Fibroblast of lung (primary cell): ENCODE results near the gene ANKUB1. TPM values are rescaled to one million over a fixed set of nuclear protein-coding genes. Genes with fewer than 3 reads are reported as not detected.
"Not testable (repeated sequence)": the region's sequence is repeated elsewhere in the genome, so short reads cannot be mapped to it uniquely, and the experiment has no call there.

ENCODE experiments used
- DNase-seq, 2 donors: peaks; one replicate each; pipeline versions ENCODE4 v3.0.0 to v3.0.0-alpha.2; 2010; ENCODE audit warnings: low read depth in 2 of 2
- H2AFZ ChIP-seq: 2 replicates; pipeline ENCODE4 v1.5.1; 2012; ENCODE audit warnings: low read length, control low read depth, inconsistent platforms
- H3K27ac ChIP-seq: 2 replicates; pipeline ENCODE4 v1.5.1; 2011; ENCODE audit warnings: low read length, control low read depth; ENCODE audit not compliant: insufficient read depth
- H3K27me3 ChIP-seq: 2 replicates; pipeline ENCODE4 v1.5.1; 2011; ENCODE audit warnings: mild to moderate bottlenecking, low read length; ENCODE audit not compliant: control insufficient read depth, insufficient read depth
- H3K36me3 ChIP-seq: 2 replicates; pipeline ENCODE4 v1.5.1; 2011; ENCODE audit warnings: low read length; ENCODE audit not compliant: control insufficient read depth, insufficient read depth
- H3K4me1 ChIP-seq: 2 replicates; pipeline ENCODE4 v1.5.1; 2011; ENCODE audit warnings: low read length; ENCODE audit not compliant: control insufficient read depth, insufficient read depth; ENCODE audit errors: extremely low read depth
- H3K4me2 ChIP-seq: 2 replicates; pipeline ENCODE4 v1.5.1; 2011; ENCODE audit warnings: low read length, control low read depth; ENCODE audit not compliant: insufficient read depth; ENCODE audit errors: extremely low read depth
- H3K4me3 ChIP-seq, 4 experiments: fragments of 200-600 bp in 1 of 4; sonication (generic) in 1 of 4; replicated peaks in 1 of 4; 2 replicates each; pipeline ENCODE4 v1.5.1; 2011 to 2016; ENCODE audit warnings: low read length in 4 of 4, low read depth in 3 of 4, mild to moderate bottlenecking in 3 of 4, control low read depth in 2 of 4, inconsistent platforms in 1 of 4, mixed read lengths in 1 of 4; ENCODE audit not compliant: insufficient read depth in 1 of 4; ENCODE audit errors: control extremely low read depth in 1 of 4
- H3K79me2 ChIP-seq: 2 replicates; pipeline ENCODE4 v1.5.1; 2012; ENCODE audit warnings: mild to moderate bottlenecking, low read length, inconsistent platforms; ENCODE audit not compliant: control insufficient read depth, insufficient read depth
- H3K9ac ChIP-seq: 2 replicates; pipeline ENCODE4 v1.5.1; 2011; ENCODE audit warnings: mild to moderate bottlenecking, low read length, control low read depth; ENCODE audit not compliant: insufficient read depth
- H3K9me3 ChIP-seq: 2 replicates; pipeline ENCODE4 v1.5.1; 2012; ENCODE audit warnings: low read depth, low read length; ENCODE audit not compliant: control insufficient read depth, insufficient read depth
- H4K20me1 ChIP-seq: 2 replicates; pipeline ENCODE4 v1.5.1; 2011; ENCODE audit warnings: low read length; ENCODE audit not compliant: control insufficient read depth, insufficient read depth; ENCODE audit errors: extremely low read depth
- CTCF ChIP-seq, 2 donors: IDR thresholded peaks in 1 of 2; conservative IDR thresholded peaks in 1 of 2; 1 replicate in 1 of 2; 2 replicates in 1 of 2; pipeline ENCODE4 v1.5.1; 2011 to 2012; ENCODE audit warnings: low read length in 2 of 2, control low read depth in 1 of 2, inconsistent platforms in 1 of 2, low read depth in 1 of 2, mild to moderate bottlenecking in 1 of 2
- EZH2 ChIP-seq: IDR thresholded peaks from 2 replicates; pipeline ENCODE4 v1.5.1; 2012; ENCODE audit warnings: low read length, control low read depth, mild to moderate bottlenecking; ENCODE audit errors: missing control alignments
- polyA minus RNA-seq: library from RNA; depleted of rRNA, polyadenylated mRNA; stranded (reverse); fragments of >200 nt; gene quantifications from 2 replicates; pipeline ENCODE4 v1.2.3, GENCODE V29; 2011; ENCODE audit warnings: low replicate concordance
- polyA plus RNA-seq, 2 donors: library from polyadenylated mRNA; depleted of rRNA in 1 of 2; stranded (reverse) in 1 of 2; unstranded in 1 of 2; fragments of >200 nt; gene quantifications; 2 replicates each; pipeline ENCODE4 v1.2.1, GENCODE V29; 2011 to 2012; ENCODE audit warnings: missing spikeins in 1 of 2
- total RNA-seq: library from RNA; depleted of rRNA; stranded (reverse); fragments of >200 nt; gene quantifications from 2 replicates; pipeline ENCODE4 v1.2.1, GENCODE V29; 2014

ANKUB1 gene
- total RNA-seq, result not detected in 2 replicates
- polyA plus RNA-seq, result not detected in 2 replicates
- not detected in 2 replicates for polyA plus RNA-seq (2012)
- not detected in 2 replicates for polyA minus RNA-seq

DNA sequence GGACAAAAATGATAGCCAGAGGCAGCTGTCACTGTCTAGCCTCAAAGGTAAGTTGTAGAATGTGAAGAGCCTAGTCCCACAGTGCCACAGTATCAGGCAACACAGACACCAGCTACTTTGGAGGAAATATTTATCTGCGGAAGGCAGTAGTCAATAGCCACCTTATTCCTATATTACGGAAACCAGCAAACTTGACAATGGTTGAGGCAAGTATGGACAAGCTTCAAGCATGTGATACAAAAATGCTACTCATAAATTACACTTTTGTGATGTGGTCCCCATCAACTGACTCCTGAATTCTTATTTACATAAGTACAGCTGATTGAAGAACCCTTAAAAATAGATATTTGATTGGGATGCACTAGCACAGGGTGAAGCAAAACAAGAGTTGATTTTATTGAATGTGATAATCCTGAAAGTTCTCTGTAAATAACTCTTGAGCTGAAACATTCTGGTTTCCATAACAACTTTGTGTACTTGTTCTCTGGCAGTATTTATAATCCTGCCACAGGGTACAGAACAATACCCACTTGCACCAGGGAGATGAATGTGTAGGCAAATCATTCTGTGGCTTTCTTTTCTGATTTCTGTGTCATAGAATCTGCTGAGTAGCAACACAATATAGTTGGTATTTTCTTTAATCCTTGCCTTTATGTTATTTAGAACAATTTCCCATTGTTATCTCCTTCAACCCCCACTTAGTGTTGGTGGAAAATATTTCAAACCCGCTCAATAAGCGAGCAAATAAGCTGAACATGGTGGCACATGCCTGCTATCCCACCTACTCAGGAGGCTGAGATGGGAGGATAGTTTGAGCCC lies at the start of gene ANKUB1:
ANKUB1 (minus strand) TSS at position 103 of the 819 bp plus-strand sequence. CDS start 188 bp downstream, outside the sequence.
- Histone ChIP-seq H3K9me3 (no peaks in the 10 kb centered on the region), H3K4me3 (no peak within 1 kb of the TSS), H3K4me2 (no peak within 1 kb of the TSS), H3K36me3 (no peaks in the 10 kb centered on the region), H3K27me3 (no peaks in the 10 kb centered on the region), H4K20me1 (no peaks in the 10 kb centered on the region), H3K27ac (no peak within 1 kb of the TSS), H2AFZ (no peak within 1 kb of the TSS), H3K9ac (no peak within 1 kb of the TSS), H3K79me2 (no peaks in the 10 kb centered on the region), H3K4me1 (no peaks in the 10 kb centered on the region)
- DNase-seq, result no peak
- TF ChIP-seq EZH2 (no peak), CTCF (conservative IDR thresholded peaks at IDR 0.05 in 1 of 2, IDR thresholded peaks at IDR 0.05 in 1 of 2; ENCODE audit: low read depth in 1 of 2, low read length in 2 of 2) (no peak)

DNA sequence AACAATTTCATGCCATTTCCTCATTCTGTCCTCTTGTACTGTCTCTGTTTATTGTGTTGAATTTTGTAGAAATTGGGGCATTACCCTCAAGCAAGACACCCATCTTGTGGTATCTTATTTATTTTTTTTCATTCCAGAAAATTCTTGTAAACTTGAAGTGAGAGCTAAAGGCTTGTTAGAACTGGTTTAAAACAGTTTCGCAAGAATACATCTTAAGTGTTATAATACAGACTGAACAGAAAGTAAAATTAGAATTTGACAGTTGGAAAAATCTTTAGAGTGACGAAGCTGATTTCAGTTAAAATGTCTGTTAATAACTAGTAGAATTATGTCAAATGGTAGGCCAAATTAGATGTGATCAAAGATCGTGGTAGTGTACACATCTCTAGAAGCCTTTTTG lies 47.5 kb upstream of the ANKUB1 start:
- Histone ChIP-seq H3K9ac (no peak overlapping the region), H3K36me3 (no peaks in the 10 kb centered on the region), H3K27ac (no peak overlapping the region), H3K4me1 (no peaks in the 10 kb centered on the region), H2AFZ (no peak overlapping the region), H3K9me3 (no peaks in the 10 kb centered on the region), H3K79me2 (no peaks in the 10 kb centered on the region), H3K4me3 (no peak overlapping the region), H3K4me2 (no peak overlapping the region), H3K27me3 (no peaks in the 10 kb centered on the region), H4K20me1 (no peaks in the 10 kb centered on the region)
- TF ChIP-seq CTCF (conservative IDR thresholded peaks at IDR 0.05 in 1 of 2, IDR thresholded peaks at IDR 0.05 in 1 of 2; ENCODE audit: low read depth in 1 of 2, low read length in 2 of 2), result no peak
- TF ChIP-seq EZH2, result no peak
- DNase-seq, result no peak

GRCh38 chr3:149839469-149839868 lies 47.1 kb upstream of the ANKUB1 start:
- H2AFZ ChIP-seq, H3K4me1 ChIP-seq, H3K36me3 ChIP-seq, H3K79me2 ChIP-seq, H3K9me3 ChIP-seq, H3K27ac ChIP-seq, H3K9ac ChIP-seq, H3K4me3 ChIP-seq, H3K4me2 ChIP-seq, H4K20me1 ChIP-seq, H3K27me3 ChIP-seq: not testable (repeated sequence)
- DNase-seq, result peak in 1 of 2 donors; percentile 12

DNA sequence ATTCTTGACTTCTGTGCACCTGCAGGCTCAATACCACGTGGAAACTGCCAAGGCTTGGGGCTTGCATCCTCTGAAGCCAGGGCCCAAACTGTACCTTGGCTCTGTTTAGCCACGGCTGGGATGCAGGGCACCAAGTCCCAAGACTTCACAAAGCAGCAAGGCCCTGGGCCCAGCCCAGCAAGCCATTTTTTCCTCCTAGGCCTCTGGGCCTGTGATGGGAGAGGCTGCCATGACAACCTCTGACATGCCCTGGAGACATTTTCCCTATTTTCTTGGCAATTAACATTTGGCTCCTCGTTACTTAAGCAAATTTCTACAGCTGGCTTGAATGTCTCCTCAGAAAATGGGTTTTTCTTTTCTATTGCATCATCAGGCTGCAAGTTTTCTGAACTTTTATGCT lies 46.1 kb upstream of the ANKUB1 start:
- not testable (repeated sequence) for H3K27ac ChIP-seq, H2AFZ ChIP-seq, H3K79me2 ChIP-seq, H4K20me1 ChIP-seq, H3K4me3 ChIP-seq, H3K9me3 ChIP-seq, H3K9ac ChIP-seq, H3K27me3 ChIP-seq, DNase-seq, H3K4me2 ChIP-seq, H3K4me1 ChIP-seq, H3K36me3 ChIP-seq
